OCI-LY3 (cell line): ENCODE measurements around the gene TIAM2.

Experiments used
- H2AFZ ChIP-seq: fragments of 200-600, 300-600 bp; shearing (Covaris generic); 2 replicates; pipeline ENCODE4 v1.6.0; 2014; ENCODE audit warnings: antibody characterized with exemption, low read depth, low read length
- H3K27ac ChIP-seq: fragments of 200-600, 300-600 bp; sonication (generic); 2 replicates; pipeline ENCODE4 v1.5.1; 2014; ENCODE audit warnings: mild to moderate bottlenecking, low read length, moderate library complexity, mixed read lengths
- H3K27me3 ChIP-seq: fragments of 200-600, 300-600 bp; sonication (generic); 2 replicates; pipeline ENCODE4 v1.6.1; 2014; ENCODE audit warnings: low read depth, low read length, mixed read lengths
- H3K36me3 ChIP-seq: fragments of 200-600, 300-600 bp; sonication (generic); replicated peaks from 2 replicates; pipeline ENCODE3; 2014; ENCODE audit warnings: low read depth, low read length, mixed read lengths
- H3K4me1 ChIP-seq: fragments of 300-600, 200-600 bp; sonication (generic); 2 replicates; pipeline ENCODE4 v1.6.1; 2014; ENCODE audit warnings: low read length, mixed read lengths
- H3K4me2 ChIP-seq: fragments of 200-600, 300-600 bp; sonication (generic); 2 replicates; pipeline ENCODE4 v1.6.1; 2014; ENCODE audit warnings: low read length, mixed read lengths
- H3K4me3 ChIP-seq: fragments of 300-600, 200-600 bp; sonication (generic); 2 replicates; pipeline ENCODE4 v1.5.1; 2014; ENCODE audit warnings: antibody characterized with exemption, mild to moderate bottlenecking, low read length, moderate library complexity
- H3K79me2 ChIP-seq: fragments of 300-600, 200-600 bp; shearing (Covaris generic); 2 replicates; pipeline ENCODE4 v1.6.1; 2014; ENCODE audit warnings: mild to moderate bottlenecking, low read length, mixed read lengths
- H3K9ac ChIP-seq: fragments of 300-600, 200-600 bp; shearing (Covaris generic); 2 replicates; pipeline ENCODE4 v1.6.0; 2014; ENCODE audit warnings: mild to moderate bottlenecking, low read length, moderate library complexity
- H3K9me3 ChIP-seq: fragments of 200-600, 300-600 bp; shearing (Covaris generic); 2 replicates; pipeline ENCODE4 v1.6.1; 2014; ENCODE audit warnings: low read length, mixed read lengths; ENCODE audit not compliant: insufficient read depth
- H4K20me1 ChIP-seq: fragments of 200-600, 300-600 bp; sonication (generic); 2 replicates; pipeline ENCODE4 v1.6.1; 2016; ENCODE audit warnings: low read length, mixed read lengths; ENCODE audit not compliant: insufficient read depth
- CTCF ChIP-seq: fragments of 200-600, 300-600 bp; sonication (generic); IDR thresholded peaks from 2 replicates; pipeline ENCODE4 v1.5.1; 2014; ENCODE audit warnings: antibody characterized with exemption, low read length, low read depth
- EZH2phosphoT487 ChIP-seq: fragments of 200-600 bp; shearing (Covaris generic); IDR thresholded peaks from 2 replicates; pipeline ENCODE4 v1.6.1; 2018; ENCODE audit warnings: antibody characterized with exemption, mixed run types, low read depth

TIAM2 gene

GRCh38 chr6:155253337-155253736 is 258.2 kb downstream of the TIAM2 start:
- Histone ChIP-seq H3K36me3 (peaks cover 17% of the 10 kb centered on the region), H3K9me3 (no peaks in the 10 kb centered on the region), H3K27me3 (no peaks in the 10 kb centered on the region), H3K4me3 (no peak overlapping the region), H3K4me2 (no peak overlapping the region), H3K27ac (no peak overlapping the region), H3K9ac (no peak overlapping the region), H3K4me1 (peaks cover 3% of the 10 kb centered on the region), H4K20me1 (no peaks in the 10 kb centered on the region), H2AFZ (no peak overlapping the region), H3K79me2 (no peaks in the 10 kb centered on the region)
- TF ChIP-seq EZH2phosphoT487 (no peak), CTCF (no peak)

- no peaks in the 10 kb centered on the region for H3K4me1 ChIP-seq
- no peak overlapping the region for H3K4me2 ChIP-seq
- H4K20me1 ChIP-seq, result no peaks in the 10 kb centered on the region
- no peak overlapping the region for H3K4me3 ChIP-seq
- no peaks in the 10 kb centered on the region for H3K27me3 ChIP-seq
- no peak overlapping the region for H3K9ac ChIP-seq
- H2AFZ ChIP-seq, result no peak overlapping the region
- H3K9me3 ChIP-seq, result no peaks in the 10 kb centered on the region
- H3K79me2 ChIP-seq, result no peaks in the 10 kb centered on the region
- H3K27ac ChIP-seq, result no peak overlapping the region
- no peak for TF ChIP-seq CTCF
- no peak for TF ChIP-seq EZH2phosphoT487
- H3K36me3 ChIP-seq, result peaks cover 17% of the 10 kb centered on the region
Observed at GRCh38 chr6:155254139-155254538, 259.0 kb downstream of the TIAM2 start.

GRCh38 chr6:155256122-155256795 is 261.1 kb downstream of the TIAM2 start:
- Histone ChIP-seq H3K27me3 (no peaks in the 10 kb centered on the region), H3K27ac (no peak overlapping the region), H2AFZ (no peak overlapping the region), H3K4me2 (no peak overlapping the region), H3K9ac (no peak overlapping the region), H4K20me1 (no peaks in the 10 kb centered on the region), H3K9me3 (no peaks in the 10 kb centered on the region), H3K4me1 (no peaks in the 10 kb centered on the region), H3K79me2 (no peaks in the 10 kb centered on the region), H3K36me3 (peaks cover 19% of the 10 kb centered on the region), H3K4me3 (no peak overlapping the region)
- TF ChIP-seq CTCF (no peak), EZH2phosphoT487 (no peak)

GRCh38 chr6:155257796-155258195 is 262.7 kb downstream of the TIAM2 start:
- no peak overlapping the region for H2AFZ ChIP-seq
- no peak overlapping the region for H3K9ac ChIP-seq
- TF ChIP-seq CTCF (no peak), EZH2phosphoT487 (no peak)
- no peaks in the 10 kb centered on the region for H3K4me1 ChIP-seq
- peaks cover 17% of the 10 kb centered on the region for H3K36me3 ChIP-seq
- no peaks in the 10 kb centered on the region for H3K9me3 ChIP-seq
- H4K20me1 ChIP-seq, result no peaks in the 10 kb centered on the region
- no peak overlapping the region for H3K4me2 ChIP-seq
- H3K27ac ChIP-seq, result no peak overlapping the region
- no peaks in the 10 kb centered on the region for H3K79me2 ChIP-seq
- no peak overlapping the region for H3K4me3 ChIP-seq
- H3K27me3 ChIP-seq, result no peaks in the 10 kb centered on the region
